ENCODE data around the gene SECISBP2. TPM values are rescaled to one million over a fixed set of nuclear protein-coding genes. Genes with fewer than 3 reads are reported as not detected.

Gene SECISBP2
- total and polyA plus RNA-seq, 3 experiments from 2014 or later, result 22.4 to 37.0 (median 36.7) TPM

- DNase-seq, result no peak
- no peaks in the 10 kb centered on the region for H3K27me3 Mint-ChIP-seq
- no peaks in the 10 kb centered on the region for H3K27me3 ChIP-seq (ENCODE audit: insufficient read depth, low read length, poor library complexity, severe bottlenecking)
- ChIA-PET CTCF (interaction anchor here (0.9 kb wide), 1 partner anchor 10 kb away, joined by 3 read pairs; no protein-coding TSS in a partner anchor), POLR2A (interaction anchor here (0.5 kb wide), 1 partner anchor 138 kb away, joined by 3 read pairs; no protein-coding TSS in a partner anchor)
- no peaks in the 10 kb centered on the region for H3K9me3 Mint-ChIP-seq
- H3K36me3 ChIP-seq (ENCODE audit: insufficient read depth, low read length), result peaks cover 75% of the 10 kb centered on the region
- H3K27ac Mint-ChIP-seq, result peak overlapping the region; percentile 13 to 95 (median 80)
- H3K4me1 Mint-ChIP-seq, result peaks cover 23 to 54% (median 29%) of the 10 kb centered on the region in 3 donors
- H3K4me3 ChIP-seq (ENCODE audit: low read length), result no peak overlapping the region
- peaks cover 4 to 100% (median 34%) of the 10 kb centered on the region in 3 donors for H3K36me3 Mint-ChIP-seq
- peak overlapping the region in 6 of 7 donors; percentile 18 to 59 (median 50) for H3K4me3 Mint-ChIP-seq
- H3K4me1 ChIP-seq (ENCODE audit: insufficient read depth, low read length), result peaks cover 21% of the 10 kb centered on the region
- no peaks in the 10 kb centered on the region for H3K9me3 ChIP-seq (ENCODE audit: low read length)
- H3K27ac ChIP-seq (ENCODE audit: low read depth, low read length), result no peak overlapping the region
Observed at GRCh38 chr9:89352451-89352850, 34.2 kb downstream of the SECISBP2 start.

GRCh38 chr9:89352874-89353649 is 34.8 kb downstream of the SECISBP2 start:
- Histone ChIP-seq H3K4me3 (ENCODE audit: low read length) (no peak overlapping the region), H3K4me1 (ENCODE audit: insufficient read depth, low read length) (peaks cover 21% of the 10 kb centered on the region), H3K27me3 (ENCODE audit: insufficient read depth, low read length, poor library complexity, severe bottlenecking) (no peaks in the 10 kb centered on the region), H3K36me3 (ENCODE audit: insufficient read depth, low read length) (peaks cover 76% of the 10 kb centered on the region), H3K9me3 (ENCODE audit: low read length) (no peaks in the 10 kb centered on the region), H3K27ac (ENCODE audit: low read depth, low read length) (no peak overlapping the region)
- Mint-ChIP-seq H3K36me3 (peaks cover 4 to 100% (median 34%) of the 10 kb centered on the region in 3 donors), H3K4me3 (peak overlapping the region in 6 of 7 donors; percentile 9 to 59 (median 40)), H3K4me1 (peaks cover 24 to 58% (median 29%) of the 10 kb centered on the region in 3 donors), H3K27ac (peak overlapping the region; percentile 30 to 95 (median 80)), H3K9me3 (no peaks in the 10 kb centered on the region), H3K27me3 (no peaks in the 10 kb centered on the region)
- ChIA-PET POLR2A (no interaction called here), CTCF (interaction anchor here (0.9 kb wide), 1 partner anchor 10 kb away, joined by 3 read pairs; no protein-coding TSS in a partner anchor)
- no peak for DNase-seq

GRCh38 chr9:89353989-89354388 is 35.7 kb downstream of the SECISBP2 start:
- Mint-ChIP-seq H3K4me1 (peaks cover 24 to 58% (median 29%) of the 10 kb centered on the region in 3 donors), H3K4me3 (peak overlapping the region in 1 of 7 donors; percentile 15), H3K27me3 (no peaks in the 10 kb centered on the region), H3K36me3 (peaks cover 2 to 100% (median 29%) of the 10 kb centered on the region in 3 donors), H3K9me3 (no peaks in the 10 kb centered on the region), H3K27ac (peak overlapping the region in 3 of 8 donors; percentile 30 to 91 (median 43))
- no peaks in the 10 kb centered on the region for H3K27me3 ChIP-seq (ENCODE audit: insufficient read depth, low read length, poor library complexity, severe bottlenecking)
- H3K9me3 ChIP-seq (ENCODE audit: low read length), result no peaks in the 10 kb centered on the region
- peaks cover 76% of the 10 kb centered on the region for H3K36me3 ChIP-seq (ENCODE audit: insufficient read depth, low read length)
- no peak overlapping the region for H3K27ac ChIP-seq (ENCODE audit: low read depth, low read length)
- H3K4me3 ChIP-seq (ENCODE audit: low read length), result no peak overlapping the region
- CTCF ChIA-PET, result interaction anchor here (1.1 kb wide), 1 partner anchor 194 kb away, joined by 3 read pairs; no protein-coding TSS in a partner anchor
- no peak for DNase-seq
- POLR2A ChIA-PET, result no interaction called here
- H3K4me1 ChIP-seq (ENCODE audit: insufficient read depth, low read length), result peaks cover 21% of the 10 kb centered on the region

- H3K27me3 ChIP-seq (ENCODE audit: insufficient read depth, low read length, poor library complexity, severe bottlenecking), result no peaks in the 10 kb centered on the region
- Mint-ChIP-seq H3K9me3 (no peaks in the 10 kb centered on the region), H3K27me3 (no peaks in the 10 kb centered on the region), H3K4me3 (peak overlapping the region in 1 of 7 donors; percentile 15), H3K36me3 (peaks cover 0 to 100% (median 28%) of the 10 kb centered on the region in 3 donors), H3K4me1 (peaks cover 24 to 58% (median 29%) of the 10 kb centered on the region in 3 donors), H3K27ac (peak overlapping the region in 5 of 8 donors; percentile 17 to 79 (median 54))
- H3K4me1 ChIP-seq (ENCODE audit: insufficient read depth, low read length), result peaks cover 21% of the 10 kb centered on the region
- no peak for DNase-seq
- POLR2A ChIA-PET, result no interaction called here
- no peak overlapping the region for H3K27ac ChIP-seq (ENCODE audit: low read depth, low read length)
- peaks cover 77% of the 10 kb centered on the region for H3K36me3 ChIP-seq (ENCODE audit: insufficient read depth, low read length)
- CTCF ChIA-PET, result interaction anchor here (1.1 kb wide), 1 partner anchor 194 kb away, joined by 3 read pairs; no protein-coding TSS in a partner anchor
- no peaks in the 10 kb centered on the region for H3K9me3 ChIP-seq (ENCODE audit: low read length)
- no peak overlapping the region for H3K4me3 ChIP-seq (ENCODE audit: low read length)
Observed at GRCh38 chr9:89354471-89354870, 36.2 kb downstream of the SECISBP2 start.

GRCh38 chr9:89356782-89357181 is 38.5 kb downstream of the SECISBP2 start:
- Histone ChIP-seq H3K27ac (ENCODE audit: low read depth, low read length) (no peak overlapping the region), H3K4me1 (ENCODE audit: insufficient read depth, low read length) (peaks cover 15% of the 10 kb centered on the region), H3K27me3 (ENCODE audit: insufficient read depth, low read length, poor library complexity, severe bottlenecking) (no peaks in the 10 kb centered on the region), H3K36me3 (ENCODE audit: insufficient read depth, low read length) (peaks cover 79% of the 10 kb centered on the region), H3K9me3 (ENCODE audit: low read length) (no peaks in the 10 kb centered on the region), H3K4me3 (ENCODE audit: low read length) (no peak overlapping the region)
- POLR2A ChIA-PET, result no interaction called here
- CTCF ChIA-PET, result no interaction called here
- Mint-ChIP-seq H3K4me3 (no peak overlapping the region), H3K9me3 (no peaks in the 10 kb centered on the region), H3K27ac (peak overlapping the region in 5 of 8 donors; percentile 14 to 79 (median 29)), H3K27me3 (no peaks in the 10 kb centered on the region), H3K36me3 (peaks cover 0 to 100% (median 35%) of the 10 kb centered on the region in 3 donors), H3K4me1 (peaks cover 18 to 50% (median 21%) of the 10 kb centered on the region in 3 donors)
- no peak for DNase-seq

- peak overlapping the region in 1 of 7 donors; percentile 41 for H3K4me3 Mint-ChIP-seq
- no peaks in the 10 kb centered on the region for H3K9me3 ChIP-seq (ENCODE audit: low read length)
Observed at GRCh38 chr9:89357331-89358197, 39.3 kb downstream of the SECISBP2 start.

GRCh38 chr9:89358376-89358916 is 40.1 kb downstream of the SECISBP2 start:
- ChIA-PET POLR2A (no interaction called here), CTCF (interaction anchor here (0.7 to 1.2 kb wide), 3 partner anchors 11 to 190 kb away, joined by 3 read pairs; no protein-coding TSS in a partner anchor)
- Histone ChIP-seq H3K27ac (ENCODE audit: low read depth, low read length) (no peak overlapping the region), H3K9me3 (ENCODE audit: low read length) (no peaks in the 10 kb centered on the region), H3K36me3 (ENCODE audit: insufficient read depth, low read length) (peaks cover 81% of the 10 kb centered on the region), H3K4me1 (ENCODE audit: insufficient read depth, low read length) (no peaks in the 10 kb centered on the region), H3K27me3 (ENCODE audit: insufficient read depth, low read length, poor library complexity, severe bottlenecking) (no peaks in the 10 kb centered on the region), H3K4me3 (ENCODE audit: low read length) (no peak overlapping the region)
- Mint-ChIP-seq H3K36me3 (peaks cover 0 to 95% (median 33%) of the 10 kb centered on the region in 3 donors), H3K27me3 (no peaks in the 10 kb centered on the region), H3K4me1 (peaks cover 7 to 36% (median 8%) of the 10 kb centered on the region in 3 donors), H3K27ac (peak overlapping the region in 6 of 8 donors; percentile 42 to 79 (median 54)), H3K9me3 (no peaks in the 10 kb centered on the region), H3K4me3 (no peak overlapping the region)
- DNase-seq, result no peak

More at GRCh38 chr9:89357331-89358197, 39.3 kb downstream of the SECISBP2 start:
- H3K27ac Mint-ChIP-seq, result peak overlapping the region in 6 of 8 donors; percentile 51 to 89 (median 66)
- ChIA-PET CTCF (interaction anchor here (1.0 to 1.2 kb wide), 2 partner anchors 10 to 22 kb away, joined by 3 read pairs; no protein-coding TSS in a partner anchor), POLR2A (no interaction called here)
- peaks cover 81% of the 10 kb centered on the region for H3K36me3 ChIP-seq (ENCODE audit: insufficient read depth, low read length)
- peaks cover 0 to 100% (median 33%) of the 10 kb centered on the region in 3 donors for H3K36me3 Mint-ChIP-seq
- peaks cover 10 to 43% (median 13%) of the 10 kb centered on the region in 3 donors for H3K4me1 Mint-ChIP-seq
- H3K27me3 ChIP-seq (ENCODE audit: insufficient read depth, low read length, poor library complexity, severe bottlenecking), result no peaks in the 10 kb centered on the region
- peaks cover 7% of the 10 kb centered on the region for H3K4me1 ChIP-seq (ENCODE audit: insufficient read depth, low read length)
- no peaks in the 10 kb centered on the region for H3K27me3 Mint-ChIP-seq
- H3K27ac ChIP-seq (ENCODE audit: low read depth, low read length), result no peak overlapping the region
- no peak overlapping the region for H3K4me3 ChIP-seq (ENCODE audit: low read length)
- no peak for DNase-seq
- no peaks in the 10 kb centered on the region for H3K9me3 Mint-ChIP-seq
